Kidney (tissue), 14 donors: ENCODE data around the gene ZNF669. TPM values are rescaled to one million over a fixed set of nuclear protein-coding genes. Genes with fewer than 3 reads are reported as not detected.

Experiments
- DNase-seq, 5 donors: peaks; one replicate each; pipeline ENCODE4 v3.0.0-alpha.2; 2013 to 2020
- FAIRE-seq: peaks from 2 replicates; lab custom pipeline; 2012; peaks lifted over from hg19 to GRCh38; lab: Jason Lieb, UNC
- H3K27ac ChIP-seq, 2 donors: one replicate each; pipeline ENCODE4 v1.7.0; 2013; ENCODE audit warnings: low read depth in 2 of 2, low read length in 2 of 2, inconsistent platforms in 1 of 2
- H3K27me3 ChIP-seq: one replicate; pipeline ENCODE4 v1.7.1; 2013; ENCODE audit warnings: low read length, inconsistent platforms; ENCODE audit not compliant: control insufficient read depth, insufficient read depth
- H3K36me3 ChIP-seq, 3 donors: one replicate each; pipeline versions ENCODE4 v1.7.0 to v1.7.1; 2013; ENCODE audit warnings: low read length in 3 of 3, control low read depth in 1 of 3, inconsistent platforms in 1 of 3; ENCODE audit not compliant: insufficient read depth in 3 of 3, control insufficient read depth in 2 of 3
- H3K4me1 ChIP-seq, 3 donors: one replicate each; pipeline versions ENCODE4 v1.7.0 to v1.7.1; 2013; ENCODE audit warnings: low read length in 3 of 3, inconsistent platforms in 1 of 3, low read depth in 1 of 3; ENCODE audit not compliant: control insufficient read depth in 2 of 3, insufficient read depth in 2 of 3
- H3K4me3 ChIP-seq, 3 donors: one replicate each; pipeline versions ENCODE4 v1.7.0 to v1.8.1; 2013; ENCODE audit warnings: low read length in 3 of 3, control low read depth in 1 of 3, inconsistent platforms in 1 of 3
- H3K9ac ChIP-seq, 3 donors: one replicate each; pipeline versions ENCODE4 v1.7.0 to v1.7.1; 2013; ENCODE audit warnings: low read length in 3 of 3, control low read depth in 1 of 3, inconsistent platforms in 1 of 3
- H3K9me3 ChIP-seq, 3 donors: one replicate each; pipeline versions ENCODE4 v1.7.0 to v1.7.1; 2013; ENCODE audit warnings: low read length in 3 of 3, control low read depth in 1 of 3, inconsistent platforms in 1 of 3; ENCODE audit not compliant: control insufficient read depth in 2 of 3, insufficient read depth in 1 of 3
- CTCF ChIP-seq: IDR thresholded peaks from 3 replicates; pipeline ENCODE4 v1.5.1; 2012; ENCODE audit warnings: mild to moderate bottlenecking, moderate library complexity, borderline replicate concordance; ENCODE audit not compliant: insufficient read depth; ENCODE audit errors: extremely low read depth
- intact Hi-C: fragments of 100-400 bp; cut with DNase I; formaldehyde crosslinking; loops from one replicate; pipeline ENCODE4 v1.11.1; 2022
- polyA plus RNA-seq: library from polyadenylated mRNA; stranded (reverse); fragments of 350-450 nt; fragmentation: Illumina TruSeq; extraction: RNeasy Lipid Tissue Mini Kit (QIAGEN cat#74804); gene quantifications from one replicate; pipeline ENCODE4 v1.2.3, GENCODE V29; 2014; ENCODE audit warnings: low read depth, low replicate concordance; ENCODE audit not compliant: insufficient read depth
- total RNA-seq: library from RNA; stranded (reverse); fragmentation: NEBNext Ultra II Directional; extraction: Animal tissue kit (Norgen Biotek cat#: 25700); gene quantifications from one replicate; pipeline ENCODE4 v1.2.1, GENCODE V29; 2021
- donor health status: control.
- donor health status: control.
- donor health status: control.
- donor health status: control.
- donor health status: control.
- donor health status: DM: yes; HTN: yes; CAD: no.
- donor health status: Normal renal cell carcinoma (clear cell type).

The ZNF669 gene
- total and polyA plus RNA-seq, 2 donors from 2014 or later, result 4.2 to 7.8 TPM

- intact Hi-C loops, result no loop called here
- Histone ChIP-seq H3K27ac (peak overlapping the region in 1 of 2 donors; percentile 71), H3K27me3 (no peaks in the 10 kb centered on the region), H3K4me1 (no peaks in the 10 kb centered on the region), H3K9me3 (no peaks in the 10 kb centered on the region), H3K9ac (peak overlapping the region in 1 of 3 donors; percentile 35), H3K36me3 (no peaks in the 10 kb centered on the region), H3K4me3 (peak overlapping the region in 2 of 3 donors; percentile 55 to 64)
- no peak for FAIRE-seq
- DNase-seq, result no peak
- no peak for TF ChIP-seq CTCF
Measured at GRCh38 chr1:247112479-247112781, 8.3 kb upstream of the ZNF669 start.

GRCh38 chr1:247111700-247112478, 7.7 kb upstream of the ZNF669 start:
- H3K9ac ChIP-seq, result peak overlapping the region in 2 of 3 donors; percentile 35 to 41
- peak overlapping the region; percentile 71 to 72 for H3K27ac ChIP-seq
- FAIRE-seq (no peak), DNase-seq (peak; percentile 58 to 88 (median 78))
- no peaks in the 10 kb centered on the region for H3K36me3 ChIP-seq
- peak overlapping the region; percentile 36 to 64 (median 55) for H3K4me3 ChIP-seq
- H3K4me1 ChIP-seq, result no peaks in the 10 kb centered on the region
- no peaks in the 10 kb centered on the region for H3K9me3 ChIP-seq
- intact Hi-C loops, result no loop called here
- H3K27me3 ChIP-seq, result no peaks in the 10 kb centered on the region
- TF ChIP-seq CTCF, result no peak

GRCh38 chr1:247111259-247111699, 7.1 kb upstream of the ZNF669 start:
- Histone ChIP-seq H3K36me3 (no peaks in the 10 kb centered on the region), H3K4me3 (peak overlapping the region in 2 of 3 donors; percentile 50 to 64), H3K9ac (peak overlapping the region in 2 of 3 donors; percentile 41 to 69), H3K27ac (peak overlapping the region; percentile 71 to 72), H3K27me3 (no peaks in the 10 kb centered on the region), H3K9me3 (no peaks in the 10 kb centered on the region), H3K4me1 (no peaks in the 10 kb centered on the region)
- DNase-seq (peak in 3 of 5 donors; percentile 44 to 82 (median 68)), FAIRE-seq (no peak)
- intact Hi-C loops, result no loop called here
- TF ChIP-seq CTCF, result no peak
